GM12878 (cell line): ENCODE results near the gene RASSF4. TPM values are rescaled to one million over a fixed set of nuclear protein-coding genes. Genes with fewer than 3 reads are reported as not detected.

Source experiments
- ATAC-seq: fragments of 200-7000 bp; cut with Tn5 transposase; 3 replicates; pipeline ENCODE4 v1.9.1; 2020; ENCODE audit warnings: mild to moderate bottlenecking, moderate library complexity
- BruUV-seq: library from RNA; stranded (reverse); fragments of 400-500 nt; replicated peaks from 2 replicates; lab custom pipeline; 2021; lab: Mats Ljungman, UMichigan
- CTCF ChIA-PET: fragments of 300-600 bp; sonication (Branson Sonifier 250); formaldehyde crosslinking; extraction: SDS; loops from one replicate; lab custom pipeline; 2021; ENCODE audit warnings: inconsistent platforms; lab: Yijun Ruan, JAX
- POLR2A ChIA-PET: fragments of 350-600 bp; formaldehyde crosslinking; extraction: SDS; loops from one replicate; lab custom pipeline; 2021; ENCODE audit warnings: inconsistent platforms; lab: Charles Lee
- RAD21 ChIA-PET: fragments of 300-600 bp; sonication (Branson Sonifier 250); formaldehyde crosslinking; loops from one replicate; lab custom pipeline; 2023; ENCODE audit warnings: antibody characterized with exemption; ENCODE audit not compliant: unreplicated experiment; lab: Charles Lee
- SMC1A ChIA-PET: fragments of 300-600 bp; sonication (Branson Sonifier 250); formaldehyde crosslinking; loops from one replicate; lab custom pipeline; 2023; ENCODE audit not compliant: unreplicated experiment, uncharacterized antibody; lab: Charles Lee
- DNase-seq: peaks from one replicate; pipeline ENCODE4 v3.0.0-alpha.2; 2011; ENCODE audit warnings: low read depth, low spot score
- FAIRE-seq: peaks from 3 replicates; lab custom pipeline; 2011; peaks lifted over from hg19 to GRCh38; lab: Jason Lieb, UNC
- H2AFZ ChIP-seq: 2 replicates; pipeline ENCODE4 v1.6.0; 2011; ENCODE audit warnings: low read depth, low read length, control low read depth; ENCODE audit not compliant: control insufficient read depth
- H3K27ac ChIP-seq: 2 replicates; pipeline ENCODE4 v1.5.1; 2011; ENCODE audit warnings: control low read depth; ENCODE audit not compliant: control insufficient read depth, insufficient read depth
- H3K27me3 ChIP-seq, 2 experiments: replicated peaks in 1 of 2; 2 replicates each; pipeline versions ENCODE4 v1.6.0 to v1.6.1; 2011; ENCODE audit warnings: low read length in 1 of 2; ENCODE audit not compliant: control insufficient read depth in 2 of 2, insufficient read depth in 2 of 2
- H3K36me3 ChIP-seq, 2 experiments: 2 replicates each; pipeline ENCODE4 v1.5.1; 2011; ENCODE audit warnings: low read length in 1 of 2; ENCODE audit not compliant: control insufficient read depth in 2 of 2, insufficient read depth in 2 of 2
- H3K4me1 ChIP-seq: 2 replicates; pipeline ENCODE4 v1.6.1; 2011; ENCODE audit warnings: mild to moderate bottlenecking, low read length, moderate library complexity, mixed read lengths; ENCODE audit not compliant: control insufficient read depth, insufficient read depth
- H3K4me2 ChIP-seq: 2 replicates; pipeline ENCODE4 v1.6.0; 2011; ENCODE audit warnings: control low read depth; ENCODE audit not compliant: control insufficient read depth, insufficient read depth
- H3K4me3 ChIP-seq: fragments of 200-600 bp; sonication (generic); 2 replicates; pipeline ENCODE4 v1.5.1; 2016
- H3K79me2 ChIP-seq: 2 replicates; pipeline ENCODE4 v1.6.0; 2011; ENCODE audit warnings: low read length; ENCODE audit not compliant: control insufficient read depth, insufficient read depth
- H3K9ac ChIP-seq: 2 replicates; pipeline ENCODE4 v1.8.0; 2011; ENCODE audit warnings: low read length, control low read depth, mixed read lengths; ENCODE audit not compliant: control insufficient read depth, insufficient read depth
- H3K9me3 ChIP-seq: replicated peaks from 3 replicates; pipeline ENCODE4 v1.5.1; 2011; ENCODE audit warnings: mild to moderate bottlenecking, low read length; ENCODE audit not compliant: control insufficient read depth, insufficient read depth
- H4K20me1 ChIP-seq: 2 replicates; pipeline ENCODE4 v1.6.0; 2011; ENCODE audit not compliant: control insufficient read depth, insufficient read depth
- MXI1 ChIP-seq: fragments of 150-350 bp; IDR thresholded peaks from 2 replicates; pipeline ENCODE4 v1.6.1; 2011; ENCODE audit warnings: low read depth, mild to moderate bottlenecking, inconsistent platforms, low read length, improper control_type of control experiment
- RAD21 ChIP-seq: IDR thresholded peaks from 2 replicates; pipeline ENCODE4 v1.6.1; 2011; ENCODE audit warnings: mild to moderate bottlenecking, low read depth, low read length, moderate library complexity; ENCODE audit not compliant: insufficient read depth
- RAD51 ChIP-seq: fragments of 450-650 bp; IDR thresholded peaks from 2 replicates; pipeline ENCODE4 v1.6.1; 2016; ENCODE audit warnings: moderate library complexity, mild to moderate bottlenecking, inconsistent platforms
- ZBED1 ChIP-seq: IDR thresholded peaks from 2 replicates; pipeline ENCODE4 v1.6.1; 2016; ENCODE audit warnings: borderline replicate concordance
- whole genome bisulfite sequencing: methylation state at CpG from one replicate; pipeline ENCODE4 v1.1.6; 2016; ENCODE audit warnings: low lambda C conversion rate; ENCODE audit not compliant: insufficient replicate concordance, insufficient coverage; ENCODE audit errors: missing lambda C conversion rate; 5-methylcytosine and 5-hydroxymethylcytosine counted together
- in situ Hi-C: fragments of 300-500 bp; cut with MboI; formaldehyde crosslinking; loops from 9 replicates; pipeline ENCODE4 v1.14.3; 2018; ENCODE audit warnings: mixed read lengths
- intact Hi-C: fragments of 100-400 bp; cut with micrococcal nuclease; formaldehyde crosslinking; loops from one replicate; pipeline ENCODE4 v1.14.2; 2022; ENCODE audit not compliant: unreplicated experiment
- polyA plus RNA-seq, 11 experiments: library from polyadenylated mRNA; depleted of rRNA in 4 of 11; unstranded in 6 of 11; stranded (reverse) in 5 of 11; fragments of >200 nt; fragmentation: Nextera tagmentation in 4 of 11; fragmentation: Illumina TruSeq in 1 of 11; extraction: Ambion mirVana in 4 of 11; extraction: Trizol in 1 of 11; gene quantifications; 1 replicate in 1 of 11; 2 replicates in 10 of 11; pipeline versions ENCODE4 v1.2.1 to v1.2.3, GENCODE V29; 2011 to 2016; ENCODE audit warnings: inconsistent platforms in 2 of 11, missing spikeins in 2 of 11, low read depth in 1 of 11
- total RNA-seq, 4 experiments: library from RNA; depleted of rRNA in 3 of 4; stranded (reverse); fragments of >200 nt in 3 of 4; fragmentation: Illumina TruSeq in 1 of 4; extraction: Trizol in 1 of 4; gene quantifications; 2 replicates each; pipeline versions ENCODE4 v1.2.1 to v1.2.3, GENCODE V29; 2013 to 2021
- TF ChIP-seq, protein P1 (sequence below): fragments of 450-650 bp; IDR thresholded peaks from 2 replicates; pipeline ENCODE4 v1.6.1; 2017; ENCODE audit warnings: antibody characterized with exemption, mild to moderate bottlenecking, moderate library complexity
- TF ChIP-seq, protein P2 (sequence below): fragments of 450-650 bp; IDR thresholded peaks from 2 replicates; pipeline ENCODE4 v1.6.1; 2017; ENCODE audit warnings: mild to moderate bottlenecking
- TF ChIP-seq, protein P3 (sequence below): IDR thresholded peaks from 2 replicates; pipeline ENCODE4 v1.6.1; 2011; ENCODE audit warnings: borderline replicate concordance, low read depth, mild to moderate bottlenecking, moderate library complexity, mixed read lengths, low read length; ENCODE audit not compliant: insufficient read depth; ENCODE audit errors: extremely low read length

The RASSF4 gene
- total and polyA plus RNA-seq, 10 of the 15 experiments (the other 5 are each of a cell fraction or from before 2014, with no cell fraction given): 3.7 to 71.1 (median 16.8) TPM

DNA sequence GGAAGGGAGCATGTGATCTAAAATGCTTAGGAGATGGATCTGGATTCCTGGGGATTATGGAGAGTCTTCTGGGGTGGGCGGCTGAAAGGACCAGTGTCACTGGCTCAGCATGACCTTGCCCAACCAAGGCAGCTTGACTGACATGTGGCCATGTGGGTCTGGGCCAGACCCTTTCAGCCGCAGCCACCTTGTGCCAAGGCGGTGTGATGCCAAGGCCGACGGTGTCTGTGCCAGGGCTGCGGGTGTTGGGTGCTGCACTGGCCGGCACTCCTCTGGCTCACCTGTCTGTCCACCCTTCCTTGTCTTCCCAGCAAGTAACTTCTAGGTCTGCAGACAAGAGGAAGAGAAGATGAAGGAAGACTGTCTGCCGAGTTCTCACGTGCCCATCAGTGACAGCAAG lies 10.3 kb downstream of the RASSF4 start:
- Histone ChIP-seq H2AFZ (no peak overlapping the region), H3K27me3 (no peaks in the 10 kb centered on the region), H3K27ac (no peak overlapping the region), H3K36me3 (peaks cover 0 to 8% of the 10 kb centered on the region in 2 experiments; a peak in 2 of 4 replicates), H4K20me1 (no peaks in the 10 kb centered on the region), H3K79me2 (peaks cover 9% of the 10 kb centered on the region; the same call in 1 of the 2 replicates), H3K4me3 (no peak overlapping the region), H3K9me3 (no peaks in the 10 kb centered on the region), H3K9ac (no peak overlapping the region), H3K4me1 (peaks cover 68% of the 10 kb centered on the region), H3K4me2 (no peak overlapping the region)
- ATAC-seq (no peak), DNase-seq (no peak), FAIRE-seq (no peak)
- SMC1A ChIA-PET: interaction anchor here (5.9 kb wide), 1 partner anchor 10 kb away, joined by 43 read pairs; the partner anchor contains the start of gene DEPP1
- POLR2A ChIA-PET: interaction anchor here (0.6 to 14.0 kb wide), 4 partner anchors 9 to 933 kb away, joined by 3 to 174 read pairs (median 57); partner anchors contain the start of gene DEPP1
- no TSS peak for BruUV-seq
- WGBS: over 99% methylated on average over 7 of the region's 9 CpGs
- CTCF ChIA-PET: interaction anchor here (7.9 kb wide), 1 partner anchor 22 kb away, joined by 80 read pairs; no protein-coding TSS in a partner anchor
- TF ChIP-seq ZBED1: no peak
- no peak for TF ChIP-seq RAD51
- TF ChIP-seq, protein P1, sequence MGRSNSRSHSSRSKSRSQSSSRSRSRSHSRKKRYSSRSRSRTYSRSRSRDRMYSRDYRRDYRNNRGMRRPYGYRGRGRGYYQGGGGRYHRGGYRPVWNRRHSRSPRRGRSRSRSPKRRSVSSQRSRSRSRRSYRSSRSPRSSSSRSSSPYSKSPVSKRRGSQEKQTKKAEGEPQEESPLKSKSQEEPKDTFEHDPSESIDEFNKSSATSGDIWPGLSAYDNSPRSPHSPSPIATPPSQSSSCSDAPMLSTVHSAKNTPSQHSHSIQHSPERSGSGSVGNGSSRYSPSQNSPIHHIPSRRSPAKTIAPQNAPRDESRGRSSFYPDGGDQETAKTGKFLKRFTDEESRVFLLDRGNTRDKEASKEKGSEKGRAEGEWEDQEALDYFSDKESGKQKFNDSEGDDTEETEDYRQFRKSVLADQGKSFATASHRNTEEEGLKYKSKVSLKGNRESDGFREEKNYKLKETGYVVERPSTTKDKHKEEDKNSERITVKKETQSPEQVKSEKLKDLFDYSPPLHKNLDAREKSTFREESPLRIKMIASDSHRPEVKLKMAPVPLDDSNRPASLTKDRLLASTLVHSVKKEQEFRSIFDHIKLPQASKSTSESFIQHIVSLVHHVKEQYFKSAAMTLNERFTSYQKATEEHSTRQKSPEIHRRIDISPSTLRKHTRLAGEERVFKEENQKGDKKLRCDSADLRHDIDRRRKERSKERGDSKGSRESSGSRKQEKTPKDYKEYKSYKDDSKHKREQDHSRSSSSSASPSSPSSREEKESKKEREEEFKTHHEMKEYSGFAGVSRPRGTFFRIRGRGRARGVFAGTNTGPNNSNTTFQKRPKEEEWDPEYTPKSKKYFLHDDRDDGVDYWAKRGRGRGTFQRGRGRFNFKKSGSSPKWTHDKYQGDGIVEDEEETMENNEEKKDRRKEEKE: no peak
- TF ChIP-seq MXI1: no peak
- TF ChIP-seq, protein P2, sequence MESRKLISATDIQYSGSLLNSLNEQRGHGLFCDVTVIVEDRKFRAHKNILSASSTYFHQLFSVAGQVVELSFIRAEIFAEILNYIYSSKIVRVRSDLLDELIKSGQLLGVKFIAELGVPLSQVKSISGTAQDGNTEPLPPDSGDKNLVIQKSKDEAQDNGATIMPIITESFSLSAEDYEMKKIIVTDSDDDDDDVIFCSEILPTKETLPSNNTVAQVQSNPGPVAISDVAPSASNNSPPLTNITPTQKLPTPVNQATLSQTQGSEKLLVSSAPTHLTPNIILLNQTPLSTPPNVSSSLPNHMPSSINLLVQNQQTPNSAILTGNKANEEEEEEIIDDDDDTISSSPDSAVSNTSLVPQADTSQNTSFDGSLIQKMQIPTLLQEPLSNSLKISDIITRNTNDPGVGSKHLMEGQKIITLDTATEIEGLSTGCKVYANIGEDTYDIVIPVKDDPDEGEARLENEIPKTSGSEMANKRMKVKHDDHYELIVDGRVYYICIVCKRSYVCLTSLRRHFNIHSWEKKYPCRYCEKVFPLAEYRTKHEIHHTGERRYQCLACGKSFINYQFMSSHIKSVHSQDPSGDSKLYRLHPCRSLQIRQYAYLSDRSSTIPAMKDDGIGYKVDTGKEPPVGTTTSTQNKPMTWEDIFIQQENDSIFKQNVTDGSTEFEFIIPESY: no peak
- TF ChIP-seq, protein P3, sequence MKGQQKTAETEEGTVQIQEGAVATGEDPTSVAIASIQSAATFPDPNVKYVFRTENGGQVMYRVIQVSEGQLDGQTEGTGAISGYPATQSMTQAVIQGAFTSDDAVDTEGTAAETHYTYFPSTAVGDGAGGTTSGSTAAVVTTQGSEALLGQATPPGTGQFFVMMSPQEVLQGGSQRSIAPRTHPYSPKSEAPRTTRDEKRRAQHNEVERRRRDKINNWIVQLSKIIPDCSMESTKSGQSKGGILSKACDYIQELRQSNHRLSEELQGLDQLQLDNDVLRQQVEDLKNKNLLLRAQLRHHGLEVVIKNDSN: no peak
- no peak for TF ChIP-seq RAD21
- in situ Hi-C loops (loop anchor here (10.0 to 25.0 kb wide), 2 partner anchors 1565 to 1808 kb away; partner anchors contain the start of gene HNRNPF), intact Hi-C loops (loop anchor here (10.0 kb wide), 2 partner anchors 405 to 1825 kb away; partner anchors contain the start of gene ALOX5)
- RAD21 ChIA-PET: interaction anchor here (5.0 to 9.2 kb wide), 2 partner anchors 9 to 36 kb away, joined by 34 to 124 read pairs; partner anchors contain the start of gene DEPP1
